KMS-11 (cell line): ENCODE data around the gene SPINT1.
A peak's percentile ranks its signal among the peaks of the same experiment; 100 is the strongest.

Experiments used
- H2AFZ ChIP-seq: fragments of 200-600 bp; sonication (generic); 2 replicates; pipeline ENCODE4 v1.6.1; 2016; ENCODE audit warnings: antibody characterized with exemption, mixed run types, low read depth
- H3K27ac ChIP-seq: fragments of 200-600 bp; sonication (generic); 2 replicates; pipeline ENCODE4 v1.6.1; 2016; ENCODE audit warnings: mild to moderate bottlenecking, mixed run types
- H3K27me3 ChIP-seq: fragments of 200-600 bp; sonication (generic); 2 replicates; pipeline ENCODE4 v1.6.1; 2017; ENCODE audit warnings: mild to moderate bottlenecking, low read depth, mixed run types, moderate library complexity; ENCODE audit not compliant: insufficient read depth
- H3K36me3 ChIP-seq: fragments of 200-600 bp; sonication (generic); 2 replicates; pipeline ENCODE4 v1.6.1; 2017; ENCODE audit warnings: mild to moderate bottlenecking, mixed run types; ENCODE audit not compliant: insufficient read depth
- H3K4me1 ChIP-seq: fragments of 200-600 bp; sonication (generic); 2 replicates; pipeline ENCODE4 v1.6.1; 2016; ENCODE audit warnings: mild to moderate bottlenecking, low read depth, mixed run types; ENCODE audit not compliant: poor library complexity, severe bottlenecking
- H3K4me2 ChIP-seq: fragments of 200-600 bp; sonication (generic); 2 replicates; pipeline ENCODE4 v1.7.0; 2016; ENCODE audit warnings: mild to moderate bottlenecking, mixed run types
- H3K4me3 ChIP-seq: fragments of 200-600 bp; sonication (generic); IDR thresholded peaks from 2 replicates; pipeline ENCODE4 v1.6.1; 2017; ENCODE audit warnings: low read depth, low read length, mixed read lengths; ENCODE audit not compliant: insufficient read depth
- H3K79me2 ChIP-seq: fragments of 200-600 bp; sonication (generic); 2 replicates; pipeline ENCODE4 v1.6.1; 2016; ENCODE audit warnings: low read depth, mixed run types; ENCODE audit not compliant: insufficient read depth
- H3K9ac ChIP-seq: fragments of 200-600 bp; sonication (generic); 2 replicates; pipeline ENCODE4 v1.6.1; 2016; ENCODE audit warnings: mild to moderate bottlenecking, mixed run types
- H4K20me1 ChIP-seq: fragments of 200-600 bp; sonication (generic); 2 replicates; pipeline ENCODE4 v1.6.1; 2016; ENCODE audit warnings: mild to moderate bottlenecking, mixed run types; ENCODE audit not compliant: insufficient read depth
- TF ChIP-seq, protein P1 (sequence below): fragments of 200-600 bp; sonication (generic); conservative IDR thresholded peaks from 2 replicates; pipeline ENCODE4 v1.6.1; 2017; ENCODE audit warnings: low read depth, mild to moderate bottlenecking, antibody characterized with exemption, low read length, moderate library complexity, mixed read lengths

SPINT1 gene

GRCh38 chr15:40826423-40827075 lies 17.3 kb upstream of the SPINT1 start:
- Histone ChIP-seq H3K27me3 (no peaks in the 10 kb centered on the region), H3K4me2 (no peak overlapping the region), H3K4me3 (no peak overlapping the region), H3K9ac (no peak overlapping the region), H4K20me1 (no peaks in the 10 kb centered on the region), H3K79me2 (no peaks in the 10 kb centered on the region), H2AFZ (no peak overlapping the region), H3K4me1 (peaks cover 19% of the 10 kb centered on the region), H3K27ac (no peak overlapping the region), H3K36me3 (no peaks in the 10 kb centered on the region)
- TF ChIP-seq, protein P1, sequence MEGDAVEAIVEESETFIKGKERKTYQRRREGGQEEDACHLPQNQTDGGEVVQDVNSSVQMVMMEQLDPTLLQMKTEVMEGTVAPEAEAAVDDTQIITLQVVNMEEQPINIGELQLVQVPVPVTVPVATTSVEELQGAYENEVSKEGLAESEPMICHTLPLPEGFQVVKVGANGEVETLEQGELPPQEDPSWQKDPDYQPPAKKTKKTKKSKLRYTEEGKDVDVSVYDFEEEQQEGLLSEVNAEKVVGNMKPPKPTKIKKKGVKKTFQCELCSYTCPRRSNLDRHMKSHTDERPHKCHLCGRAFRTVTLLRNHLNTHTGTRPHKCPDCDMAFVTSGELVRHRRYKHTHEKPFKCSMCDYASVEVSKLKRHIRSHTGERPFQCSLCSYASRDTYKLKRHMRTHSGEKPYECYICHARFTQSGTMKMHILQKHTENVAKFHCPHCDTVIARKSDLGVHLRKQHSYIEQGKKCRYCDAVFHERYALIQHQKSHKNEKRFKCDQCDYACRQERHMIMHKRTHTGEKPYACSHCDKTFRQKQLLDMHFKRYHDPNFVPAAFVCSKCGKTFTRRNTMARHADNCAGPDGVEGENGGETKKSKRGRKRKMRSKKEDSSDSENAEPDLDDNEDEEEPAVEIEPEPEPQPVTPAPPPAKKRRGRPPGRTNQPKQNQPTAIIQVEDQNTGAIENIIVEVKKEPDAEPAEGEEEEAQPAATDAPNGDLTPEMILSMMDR = no peak

GRCh38 chr15:40828447-40829036 lies 15.3 kb upstream of the SPINT1 start, which contains the start of gene PPP1R14D:
TSS of gene PPP1R14D (minus strand) at chr15:40828708. CDS start at chr15:40828641, 67 bp downstream.
- H3K79me2 ChIP-seq = no peaks in the 10 kb centered on the region
- H3K4me3 ChIP-seq = no peak within 1 kb of the TSS
- H3K9ac ChIP-seq = no peak within 1 kb of the TSS
- H3K4me2 ChIP-seq = no peak within 1 kb of the TSS
- no peaks in the 10 kb centered on the region for H3K36me3 ChIP-seq
- H2AFZ ChIP-seq = no peak within 1 kb of the TSS
- TF ChIP-seq, protein P1 = no peak
- peaks cover 21% of the 10 kb centered on the region for H3K4me1 ChIP-seq
- H3K27ac ChIP-seq = no peak within 1 kb of the TSS
- H4K20me1 ChIP-seq = no peaks in the 10 kb centered on the region
- H3K27me3 ChIP-seq = no peaks in the 10 kb centered on the region

DNA sequence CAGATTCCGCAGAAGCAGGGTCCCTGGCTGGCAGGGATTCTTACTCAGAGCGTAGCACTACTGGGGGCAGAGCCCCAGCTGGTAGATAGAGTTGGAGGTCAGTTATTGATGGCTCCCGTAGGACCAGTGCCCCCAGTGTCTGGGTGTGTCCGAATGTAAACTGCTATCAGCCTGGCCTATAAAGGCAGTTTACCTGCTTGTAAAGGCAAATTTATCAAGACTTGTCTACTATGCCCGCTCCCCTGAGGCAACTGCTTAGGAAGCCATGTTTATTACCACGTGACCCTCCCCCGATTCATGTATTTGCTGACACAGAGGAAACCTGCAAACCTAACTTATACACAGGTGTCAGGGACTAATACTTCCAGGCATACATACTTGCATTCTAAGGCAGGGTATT lies 14.7 kb upstream of the SPINT1 start:
- no peaks in the 10 kb centered on the region for H3K27me3 ChIP-seq
- H2AFZ ChIP-seq = no peak overlapping the region
- no peaks in the 10 kb centered on the region for H3K36me3 ChIP-seq
- TF ChIP-seq, protein P1 = no peak
- H3K9ac ChIP-seq = no peak overlapping the region
- H3K79me2 ChIP-seq = no peaks in the 10 kb centered on the region
- H3K4me3 ChIP-seq = no peak overlapping the region
- no peaks in the 10 kb centered on the region for H4K20me1 ChIP-seq
- H3K4me2 ChIP-seq = no peak overlapping the region
- H3K4me1 ChIP-seq = peaks cover 21% of the 10 kb centered on the region
- no peak overlapping the region for H3K27ac ChIP-seq

GRCh38 chr15:40830884-40831283 lies 13.0 kb upstream of the SPINT1 start:
- no peak overlapping the region; the same call in 1 of the 2 replicates for H3K27ac ChIP-seq
- H4K20me1 ChIP-seq = no peaks in the 10 kb centered on the region
- no peaks in the 10 kb centered on the region for H3K79me2 ChIP-seq
- H3K9ac ChIP-seq = no peak overlapping the region
- peak overlapping the region; percentile 30; the same call in 1 of the 2 replicates for H3K4me2 ChIP-seq
- TF ChIP-seq, protein P1 = no peak
- H3K27me3 ChIP-seq = no peaks in the 10 kb centered on the region
- peaks cover 21% of the 10 kb centered on the region for H3K4me1 ChIP-seq
- H2AFZ ChIP-seq = peak overlapping the region; percentile 29
- no peak overlapping the region for H3K4me3 ChIP-seq
- no peaks in the 10 kb centered on the region for H3K36me3 ChIP-seq
